Peyer's patch (tissue), 4 donors: ENCODE measurements around the gene JTB.

Source experiments
- POLR2A ChIP-seq, 2 donors: fragments of 450-650 bp; IDR thresholded peaks; one replicate each; pipeline ENCODE4 v1.5.1; 2017; ENCODE audit warnings: antibody characterized with exemption in 2 of 2, mild to moderate bottlenecking in 2 of 2, moderate library complexity in 2 of 2
- TF ChIP-seq, protein P1 (sequence below), 6 experiments: fragments of 450-650 bp in 4 of 6; fragments of 200-600 bp in 2 of 6; sonication (generic) in 1 of 6; IDR thresholded peaks; one replicate each; pipeline ENCODE4 v1.5.1; 2017 to 2019; ENCODE audit warnings: antibody characterized with exemption in 6 of 6, mild to moderate bottlenecking in 3 of 6, moderate library complexity in 1 of 6

DNA sequence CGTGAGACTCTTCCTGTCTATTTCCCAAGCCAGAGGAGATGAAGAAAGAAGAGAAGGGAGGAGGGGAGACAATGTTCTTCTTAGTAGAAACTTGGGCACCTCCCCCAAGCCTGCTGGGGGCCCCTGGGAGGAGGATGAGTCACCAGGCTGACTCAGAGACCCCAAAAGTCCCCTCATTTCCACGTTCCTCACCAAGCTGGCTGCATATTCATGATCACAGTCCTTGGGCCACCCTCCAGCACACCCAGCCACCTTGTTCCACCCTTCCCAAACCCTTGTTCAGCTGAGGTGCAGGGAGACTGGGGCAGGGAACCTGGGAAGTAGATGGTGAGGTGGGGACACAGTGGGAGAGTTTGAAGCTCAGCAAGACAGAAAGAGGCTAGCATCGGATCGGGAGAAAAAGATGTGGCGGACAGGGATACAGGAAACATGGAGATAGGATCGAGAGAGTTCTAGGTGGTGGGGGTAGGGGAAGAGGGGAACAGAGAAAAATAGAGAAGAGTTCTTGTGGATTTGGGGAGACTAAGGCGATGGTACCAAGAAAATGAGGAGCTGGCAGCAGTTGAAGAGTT is 8.0 kb upstream of the JTB start:
- no peak for TF ChIP-seq POLR2A (IDR thresholded peaks at IDR 0.05)
- TF ChIP-seq, protein P1, sequence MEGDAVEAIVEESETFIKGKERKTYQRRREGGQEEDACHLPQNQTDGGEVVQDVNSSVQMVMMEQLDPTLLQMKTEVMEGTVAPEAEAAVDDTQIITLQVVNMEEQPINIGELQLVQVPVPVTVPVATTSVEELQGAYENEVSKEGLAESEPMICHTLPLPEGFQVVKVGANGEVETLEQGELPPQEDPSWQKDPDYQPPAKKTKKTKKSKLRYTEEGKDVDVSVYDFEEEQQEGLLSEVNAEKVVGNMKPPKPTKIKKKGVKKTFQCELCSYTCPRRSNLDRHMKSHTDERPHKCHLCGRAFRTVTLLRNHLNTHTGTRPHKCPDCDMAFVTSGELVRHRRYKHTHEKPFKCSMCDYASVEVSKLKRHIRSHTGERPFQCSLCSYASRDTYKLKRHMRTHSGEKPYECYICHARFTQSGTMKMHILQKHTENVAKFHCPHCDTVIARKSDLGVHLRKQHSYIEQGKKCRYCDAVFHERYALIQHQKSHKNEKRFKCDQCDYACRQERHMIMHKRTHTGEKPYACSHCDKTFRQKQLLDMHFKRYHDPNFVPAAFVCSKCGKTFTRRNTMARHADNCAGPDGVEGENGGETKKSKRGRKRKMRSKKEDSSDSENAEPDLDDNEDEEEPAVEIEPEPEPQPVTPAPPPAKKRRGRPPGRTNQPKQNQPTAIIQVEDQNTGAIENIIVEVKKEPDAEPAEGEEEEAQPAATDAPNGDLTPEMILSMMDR (IDR thresholded peaks at IDR 0.05) = no peak
